ENCODE results near the gene ERVFRD-1.

DNA sequence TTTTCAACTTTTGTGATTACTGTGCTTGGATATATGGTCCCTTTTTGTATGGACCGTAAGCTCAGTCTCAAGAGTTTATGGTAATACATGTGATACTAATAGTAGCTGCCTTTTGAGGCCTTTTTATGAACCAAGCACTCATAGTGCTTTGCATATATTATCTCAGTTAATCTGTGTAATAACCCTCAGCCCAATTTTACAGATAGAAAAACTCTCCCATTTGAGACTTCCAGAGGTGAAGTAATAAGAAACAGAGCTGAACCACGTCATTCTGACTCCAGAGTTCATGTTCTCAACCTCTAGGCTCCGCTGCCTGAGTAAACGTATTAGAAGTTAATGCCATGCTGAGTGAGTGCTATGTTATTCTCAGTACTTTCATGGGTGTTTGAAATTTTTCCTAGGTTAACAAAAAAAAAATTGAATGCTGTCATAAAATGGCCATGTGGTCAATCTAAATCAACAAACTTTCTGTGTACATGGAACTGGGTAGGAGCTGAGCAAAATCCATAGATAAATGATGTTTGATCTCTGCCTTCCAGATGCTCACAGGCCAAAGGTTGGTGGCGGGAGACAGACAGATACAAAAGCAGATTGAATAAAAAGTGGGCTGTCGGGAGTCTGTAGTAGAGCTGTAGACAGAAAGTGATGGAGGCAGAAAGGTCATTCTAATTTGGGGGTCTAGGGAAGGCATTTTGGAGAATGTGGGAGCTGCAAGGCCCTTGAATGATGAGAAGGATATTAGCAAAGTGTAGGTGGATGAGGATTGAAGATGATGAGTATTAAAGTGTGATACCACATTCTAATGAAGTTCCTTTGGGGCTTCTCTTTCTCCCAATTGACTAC lies 44.8 kb downstream of the ERVFRD-1 start:
- TF ChIP-seq, protein P1, sequence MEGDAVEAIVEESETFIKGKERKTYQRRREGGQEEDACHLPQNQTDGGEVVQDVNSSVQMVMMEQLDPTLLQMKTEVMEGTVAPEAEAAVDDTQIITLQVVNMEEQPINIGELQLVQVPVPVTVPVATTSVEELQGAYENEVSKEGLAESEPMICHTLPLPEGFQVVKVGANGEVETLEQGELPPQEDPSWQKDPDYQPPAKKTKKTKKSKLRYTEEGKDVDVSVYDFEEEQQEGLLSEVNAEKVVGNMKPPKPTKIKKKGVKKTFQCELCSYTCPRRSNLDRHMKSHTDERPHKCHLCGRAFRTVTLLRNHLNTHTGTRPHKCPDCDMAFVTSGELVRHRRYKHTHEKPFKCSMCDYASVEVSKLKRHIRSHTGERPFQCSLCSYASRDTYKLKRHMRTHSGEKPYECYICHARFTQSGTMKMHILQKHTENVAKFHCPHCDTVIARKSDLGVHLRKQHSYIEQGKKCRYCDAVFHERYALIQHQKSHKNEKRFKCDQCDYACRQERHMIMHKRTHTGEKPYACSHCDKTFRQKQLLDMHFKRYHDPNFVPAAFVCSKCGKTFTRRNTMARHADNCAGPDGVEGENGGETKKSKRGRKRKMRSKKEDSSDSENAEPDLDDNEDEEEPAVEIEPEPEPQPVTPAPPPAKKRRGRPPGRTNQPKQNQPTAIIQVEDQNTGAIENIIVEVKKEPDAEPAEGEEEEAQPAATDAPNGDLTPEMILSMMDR (IDR thresholded peaks at IDR 0.05) = no peak
- no peak for TF ChIP-seq POLR2A (IDR thresholded peaks at IDR 0.05)
